Transverse colon (tissue), 4 donors: Measurements from ENCODE around the gene CHCHD10. TPM values are rescaled to one million over a fixed set of nuclear protein-coding genes. Genes with fewer than 3 reads are reported as not detected.

Experiments used
- DNase-seq: peaks from one replicate; pipeline ENCODE4 v3.0.0-alpha.2; 2019
- H3K27ac ChIP-seq, 4 donors: fragments of 200-600 bp; sonication (generic); 2 replicates each; pipeline ENCODE4 v1.5.1; 2016 to 2018; ENCODE audit warnings: inconsistent platforms in 4 of 4
- H3K27me3 ChIP-seq: fragments of 200-600 bp; sonication (generic); 2 replicates; pipeline ENCODE4 v1.5.1; 2017; ENCODE audit warnings: inconsistent platforms
- H3K36me3 ChIP-seq, 4 donors: fragments of 200-600 bp; sonication (generic); 2 replicates each; pipeline ENCODE4 v1.5.1; 2017 to 2019; ENCODE audit warnings: inconsistent platforms in 4 of 4
- H3K4me1 ChIP-seq, 4 donors: fragments of 200-600 bp; sonication (generic); 2 replicates each; pipeline ENCODE4 v1.5.1; 2017 to 2020; ENCODE audit warnings: inconsistent platforms in 4 of 4
- H3K4me3 ChIP-seq, 4 donors: fragments of 200-600 bp; sonication (generic); 1 replicate in 1 of 4; 2 replicates in 3 of 4; pipeline versions ENCODE4 v1.5.1 to v1.6.1; 2017 to 2019; ENCODE audit warnings: inconsistent platforms in 4 of 4
- H3K9me3 ChIP-seq, 2 donors: fragments of 200-600 bp; sonication (generic); 2 replicates each; pipeline ENCODE4 v1.5.1; 2017 to 2019; ENCODE audit warnings: inconsistent platforms in 2 of 2
- CTCF ChIP-seq, 5 experiments: fragments of 200-600 bp in 3 of 5; fragments of 450-650 bp in 2 of 5; sonication (generic) in 3 of 5; IDR thresholded peaks; 1 replicate in 2 of 5; 2 replicates in 3 of 5; pipeline ENCODE4 v1.5.1; 2016 to 2017; ENCODE audit warnings: antibody characterized with exemption in 5 of 5, inconsistent platforms in 3 of 5, mild to moderate bottlenecking in 2 of 5, moderate library complexity in 1 of 5
- EP300 ChIP-seq: sonication (generic); formaldehyde crosslinking; IDR thresholded peaks from one replicate; pipeline ENCODE4 v1.6.1; 2017; ENCODE audit warnings: antibody characterized with exemption, low read depth
- POLR2A ChIP-seq: fragments of 450-650 bp; IDR thresholded peaks from one replicate; pipeline ENCODE4 v1.6.1; 2016; ENCODE audit warnings: antibody characterized with exemption, mild to moderate bottlenecking, moderate library complexity
- POLR2AphosphoS5 ChIP-seq, 3 donors: sonication (generic); formaldehyde crosslinking; IDR thresholded peaks; one replicate each; pipeline ENCODE4 v1.6.1; 2016; ENCODE audit warnings: antibody characterized with exemption in 3 of 3
- WGBS, 2 donors: methylation state at CpG; one replicate each; pipeline ENCODE4 v1.1.5; 2018; ENCODE audit warnings: low coverage in 1 of 2; 5-methylcytosine and 5-hydroxymethylcytosine counted together
- in situ Hi-C, 4 donors: fragments of 200-750 bp; cut with MboI; loops; one replicate each; pipeline versions ENCODE4 v1.15.0 to v1.15.1; 2017; ENCODE audit warnings: low sequenced_read_pairs in 3 of 4, low pct_ligation_motif_present in 1 of 4, low pct_unique_long_range_greater_than_20kb in 1 of 4
- intact Hi-C: fragments of 100-400 bp; cut with DNase I; formaldehyde crosslinking; loops from one replicate; pipeline ENCODE4 v1.15.1; 2023; ENCODE audit warnings: low total_unique reads
- total RNA-seq, 4 donors: library from RNA; depleted of rRNA; stranded (reverse); fragments of >200 nt; gene quantifications; one replicate each; pipeline ENCODE4 v1.1.0, GENCODE V29; 2016

Gene CHCHD10
- total RNA-seq, 4 donors from 2014 or later, result 15.3 to 80.1 (median 50.8) TPM

DNA sequence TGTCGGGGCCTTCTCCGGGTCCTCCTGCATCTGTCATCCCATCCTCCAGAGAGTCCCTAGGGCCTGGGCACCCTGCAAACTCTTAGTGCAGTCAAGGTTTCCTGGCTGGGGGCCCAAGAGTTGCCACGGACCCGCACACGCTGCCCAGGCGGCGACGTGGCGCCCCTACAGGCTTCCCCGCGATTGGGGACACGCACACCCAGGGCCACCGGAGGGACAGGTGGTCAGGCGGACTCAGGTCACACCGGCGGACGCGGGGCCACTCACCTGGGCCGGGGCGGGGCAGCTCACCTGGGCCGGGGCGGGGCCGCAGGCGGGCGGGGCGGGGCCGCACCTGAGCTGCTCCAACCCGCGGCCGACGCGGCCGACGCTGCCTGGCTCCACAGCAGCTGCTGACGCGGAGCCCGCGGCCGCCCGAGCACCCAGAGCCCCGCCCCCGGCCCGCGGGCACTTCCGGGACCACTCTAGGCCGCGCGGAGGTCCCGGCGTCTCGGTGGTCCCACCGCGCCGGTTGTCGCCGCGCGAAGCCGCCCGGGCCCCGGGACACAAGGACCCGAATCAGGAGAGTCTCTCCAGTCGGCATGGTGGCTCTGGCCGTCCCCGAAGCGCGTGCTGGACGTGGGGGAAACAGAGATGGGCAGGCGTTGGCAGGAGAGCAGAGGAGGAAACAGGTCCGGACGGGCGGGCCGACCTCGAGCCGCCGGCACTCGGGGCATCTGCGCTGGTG lies 16.9 kb downstream of the CHCHD10 start, which contains the start of gene ZNF70:
Gene ZNF70 (minus strand): TSS at position 399 of the 727 bp plus-strand sequence. CDS start 5,972 bp downstream, outside the sequence.
- Histone ChIP-seq H3K4me1 (peaks cover 7 to 22% (median 16%) of the 10 kb centered on the region in 4 donors), H3K36me3 (no peaks in the 10 kb centered on the region), H3K9me3 (no peaks in the 10 kb centered on the region), H3K27me3 (no peaks in the 10 kb centered on the region), H3K27ac (peak within 1 kb of the TSS; percentile 90 to 95 (median 92)), H3K4me3 (peak within 1 kb of the TSS; percentile 59 to 70 (median 62))
- 0% methylated on average over 36 of the region's 78 CpGs; no CpG with 5 or more reads in 1 of the 2 donors for WGBS, 2 donors
- in situ Hi-C loops (no loop called here), intact Hi-C loops (no loop called here)
- DNase-seq, result peak; percentile 93
- TF ChIP-seq POLR2AphosphoS5 (IDR thresholded peaks at IDR 0.05), result peak; percentile 10 to 79 (median 67)
- no peak for TF ChIP-seq EP300
- TF ChIP-seq CTCF (IDR thresholded peaks at IDR 0.05), result peak in 4 of 5 experiments; percentile 16 to 36 (median 26)
- peak; percentile 71 for TF ChIP-seq POLR2A

GRCh38 chr22:23750367-23750713 lies 17.4 kb downstream of the CHCHD10 start:
- Histone ChIP-seq H3K4me3 (peak overlapping the region; percentile 59 to 70 (median 62)), H3K36me3 (no peaks in the 10 kb centered on the region), H3K9me3 (no peaks in the 10 kb centered on the region), H3K27me3 (no peaks in the 10 kb centered on the region), H3K4me1 (peaks cover 7 to 22% (median 16%) of the 10 kb centered on the region in 4 donors), H3K27ac (peak overlapping the region; percentile 90 to 95 (median 92))
- DNase-seq, result no peak
- intact Hi-C loops (no loop called here), in situ Hi-C loops (no loop called here)
- 29 to 35% methylated on average over 4 to 5 of the region's 5 CpGs for WGBS, 2 donors
- TF ChIP-seq CTCF (IDR thresholded peaks at IDR 0.05), result no peak
- no peak for TF ChIP-seq POLR2AphosphoS5 (IDR thresholded peaks at IDR 0.05)
- TF ChIP-seq EP300, result no peak
- no peak for TF ChIP-seq POLR2A

- Histone ChIP-seq H3K9me3 (no peaks in the 10 kb centered on the region), H3K27ac (peak overlapping the region in 2 of 4 donors; percentile 90 to 95), H3K4me1 (peaks cover 7 to 22% (median 16%) of the 10 kb centered on the region in 4 donors), H3K27me3 (no peaks in the 10 kb centered on the region), H3K36me3 (peaks cover 0 to 1% (median 0%) of the 10 kb centered on the region in 4 donors), H3K4me3 (peak overlapping the region in 1 of 4 donors; percentile 61)
- no peak for DNase-seq
- intact Hi-C loops (no loop called here), in situ Hi-C loops (no loop called here)
- WGBS, 2 donors, result 73 to 74% methylated on average over 11 to 12 of the region's 12 CpGs
- TF ChIP-seq CTCF (IDR thresholded peaks at IDR 0.05) (no peak), EP300 (no peak), POLR2A (no peak), POLR2AphosphoS5 (IDR thresholded peaks at IDR 0.05) (no peak)
Measured at GRCh38 chr22:23749841-23750301, 17.9 kb downstream of the CHCHD10 start.

GRCh38 chr22:23745791-23746190 lies 22.0 kb downstream of the CHCHD10 start:
- 75 to 93% methylated on average over 5 to 6 of the region's 6 CpGs for WGBS, 2 donors
- no peak for TF ChIP-seq POLR2AphosphoS5 (IDR thresholded peaks at IDR 0.05)
- no peak for TF ChIP-seq CTCF (IDR thresholded peaks at IDR 0.05)
- TF ChIP-seq POLR2A, result no peak
- no peak for TF ChIP-seq EP300

More at GRCh38 chr22:23745791-23746190, 22.0 kb downstream of the CHCHD10 start:
- Histone ChIP-seq H3K36me3 (peaks cover 0 to 14% (median 0%) of the 10 kb centered on the region in 4 donors), H3K27me3 (no peaks in the 10 kb centered on the region), H3K27ac (no peak overlapping the region), H3K9me3 (no peaks in the 10 kb centered on the region), H3K4me1 (peaks cover 4 to 11% (median 9%) of the 10 kb centered on the region in 4 donors), H3K4me3 (no peak overlapping the region)
- no peak for DNase-seq
- in situ Hi-C loops (no loop called here), intact Hi-C loops (no loop called here)
